Psoas muscle (tissue), 8 donors: ENCODE measurements around the gene ATP9A. TPM values are rescaled to one million over a fixed set of nuclear protein-coding genes. Genes with fewer than 3 reads are reported as not detected.

Experiments
- ATAC-seq, 4 donors: fragments of 200-7000 bp; cut with Tn5 transposase; one replicate each; pipeline ENCODE4 v1.9.1; 2020; ENCODE audit warnings: moderate library complexity in 3 of 4, mild to moderate bottlenecking in 2 of 4
- DNase-seq, 2 donors: peaks; one replicate each; pipeline ENCODE4 v3.0.0-alpha.2; 2020
- H3K27ac ChIP-seq: fragments of 200-600 bp; one replicate; pipeline ENCODE4 v1.8.0; 2022
- H3K27me3 ChIP-seq, 3 donors: fragments of 200-600 bp in 1 of 3; one replicate each; pipeline versions ENCODE4 v1.6.1 to v1.8.0; 2013 to 2022; ENCODE audit warnings: low read length in 2 of 3, mild to moderate bottlenecking in 2 of 3, moderate library complexity in 1 of 3; ENCODE audit not compliant: insufficient read depth in 3 of 3
- H3K36me3 ChIP-seq, 2 donors: fragments of 200-600 bp in 1 of 2; one replicate each; pipeline versions ENCODE4 v1.6.1 to v1.8.0; 2013 to 2022; ENCODE audit warnings: low read depth in 1 of 2, mild to moderate bottlenecking in 1 of 2, moderate library complexity in 1 of 2; ENCODE audit not compliant: insufficient read depth in 1 of 2
- H3K4me1 ChIP-seq: fragments of 200-600 bp; one replicate; pipeline ENCODE4 v1.8.0; 2022
- H3K4me3 ChIP-seq: fragments of 200-600 bp; one replicate; pipeline ENCODE4 v1.8.0; 2022; ENCODE audit warnings: mild to moderate bottlenecking
- H3K9me3 ChIP-seq: fragments of 200-600 bp; one replicate; pipeline ENCODE4 v1.8.0; 2022
- CTCF ChIP-seq: fragments of 200-600 bp; IDR thresholded peaks from one replicate; pipeline ENCODE4 v1.8.0; 2022; ENCODE audit warnings: antibody characterized with exemption
- WGBS, 3 donors: extraction: QIAGEN DNeasy Blood & Tissue Kit; methylation state at CpG; one replicate each; pipeline versions ENCODE4 v1.1.6 to v1.1.7; 2013; 5-methylcytosine and 5-hydroxymethylcytosine counted together
- intact Hi-C, 2 donors: fragments of 100-400 bp; cut with DNase I; formaldehyde crosslinking; loops; one replicate each; pipeline versions ENCODE4 v1.11.0 to v1.14.2; 2022
- polyA plus RNA-seq, 3 donors: library from polyadenylated mRNA; stranded (reverse); fragments of 200-250 nt; gene quantifications; one replicate each; pipeline ENCODE4 v1.2.3, GENCODE V29; 2013
- total RNA-seq, 4 donors: library from RNA; stranded (reverse); fragmentation: NEBNext Ultra II Directional in 2 of 4; extraction: Animal tissue kit (Norgen Biotek cat#: 25700) in 2 of 4; gene quantifications; one replicate each; pipeline versions ENCODE4 v1.2.1 to v1.2.4, GENCODE V29; 2021 to 2023
- donor health status: healthy with polysubstance abuse.
- donor health status: DM: no; HTN: no; CAD: no; lungs with moderate emphysema.
- donor health status: Bipolar disorder and iron deficiency.
- donor health status: healthy.
- donor health status: DM: yes; HTN: yes; CAD: no.
- donor health status: DM: no; HTN: no; CAD: no.
- donor health status: DM: no; HTN: no; CAD: no.
- donor health status: DM: yes; HTN: yes; CAD: no.

ATP9A gene
- total and polyA plus RNA-seq, 7 donors, result 1.8 to 42.3 (median 17.2) TPM

GRCh38 chr20:51679254-51679921 is 88.8 kb downstream of the ATP9A start:
- DNase-seq (no peak), ATAC-seq (no peak)
- Histone ChIP-seq H3K27ac (no peak overlapping the region), H3K27me3 (no peaks in the 10 kb centered on the region), H3K9me3 (no peaks in the 10 kb centered on the region), H3K4me3 (no peak overlapping the region), H3K4me1 (no peaks in the 10 kb centered on the region), H3K36me3 (peaks cover 2 to 17% of the 10 kb centered on the region in 2 donors)
- intact Hi-C loops, result no loop called here
- WGBS, 3 donors, result 89 to 92% (median 91%) methylated on average over 13 of the region's 13 CpGs
- TF ChIP-seq CTCF, result no peak

- peaks cover 2 to 28% of the 10 kb centered on the region in 2 donors for H3K36me3 ChIP-seq
- no peaks in the 10 kb centered on the region for H3K4me1 ChIP-seq
- peak in 1 of 4 donors; percentile 44 for ATAC-seq
- no peaks in the 10 kb centered on the region for H3K27me3 ChIP-seq
- no peak for TF ChIP-seq CTCF
- no peak overlapping the region for H3K4me3 ChIP-seq
- 55 to 58% (median 57%) methylated on average over 16 of the region's 16 CpGs for WGBS, 3 donors
- H3K27ac ChIP-seq, result no peak overlapping the region
- intact Hi-C loops, result no loop called here
- no peaks in the 10 kb centered on the region for H3K9me3 ChIP-seq
- DNase-seq, result peak in 1 of 2 donors; percentile 60
These were observed 90.0 kb downstream of the ATP9A start for GRCh38 chr20:51678026-51678697.

GRCh38 chr20:51668947-51669346 is 99.2 kb downstream of the ATP9A start:
- no peak for TF ChIP-seq CTCF
- intact Hi-C loops, result no loop called here
- 82 to 89% (median 87%) methylated on average over 7 of the region's 7 CpGs for WGBS, 3 donors
- Histone ChIP-seq H3K4me3 (no peak overlapping the region), H3K36me3 (peaks cover 4 to 52% of the 10 kb centered on the region in 2 donors), H3K4me1 (no peaks in the 10 kb centered on the region), H3K9me3 (no peaks in the 10 kb centered on the region), H3K27me3 (no peaks in the 10 kb centered on the region), H3K27ac (no peak overlapping the region)
- no peak for ATAC-seq
- no peak for DNase-seq

- Histone ChIP-seq H3K4me1 (no peaks in the 10 kb centered on the region), H3K4me3 (no peak overlapping the region), H3K27ac (no peak overlapping the region), H3K9me3 (no peaks in the 10 kb centered on the region), H3K36me3 (peaks cover 4 to 47% of the 10 kb centered on the region in 2 donors), H3K27me3 (no peaks in the 10 kb centered on the region)
- DNase-seq (no peak), ATAC-seq (no peak)
- no peak for TF ChIP-seq CTCF
- intact Hi-C loops, result no loop called here
- 87 to 94% (median 89%) methylated on average over 6 of the region's 6 CpGs for WGBS, 3 donors
These were observed 99.7 kb downstream of the ATP9A start for GRCh38 chr20:51668515-51668914.
